GM21619 (cell line): ENCODE results near the gene ISG20L2.

ENCODE experiments used
- ATAC-seq: cut with Tn5 transposase; IDR thresholded peaks from one replicate; pipeline ENCODE4 v1.9.1; 2021; ENCODE audit not compliant: unreplicated experiment

ISG20L2 gene

DNA sequence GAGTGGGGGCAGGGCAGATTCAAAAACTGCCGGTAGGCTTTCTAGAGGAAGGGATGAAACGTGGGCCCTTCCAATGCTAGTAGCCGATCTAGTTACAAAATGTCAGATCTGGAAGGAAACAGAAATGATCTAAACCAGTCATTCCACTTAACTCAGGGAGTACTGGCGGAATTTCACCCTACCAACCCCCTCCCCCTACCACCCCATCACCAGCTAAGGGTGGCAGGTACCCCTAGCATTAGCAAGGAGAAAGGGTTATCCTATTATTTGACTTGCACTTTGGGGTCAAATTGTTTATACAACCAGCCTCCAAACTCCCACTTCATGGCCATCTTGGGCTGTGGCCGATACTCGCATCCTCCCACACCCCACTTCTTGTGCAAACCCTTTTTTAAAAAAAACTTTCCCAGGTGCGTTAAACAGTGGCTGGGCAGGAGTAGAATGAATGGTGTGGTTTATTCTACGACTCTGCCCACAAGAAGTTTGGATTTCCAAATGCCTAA lies 13.0 kb upstream of the ISG20L2 start:
- no peak for ATAC-seq

DNA sequence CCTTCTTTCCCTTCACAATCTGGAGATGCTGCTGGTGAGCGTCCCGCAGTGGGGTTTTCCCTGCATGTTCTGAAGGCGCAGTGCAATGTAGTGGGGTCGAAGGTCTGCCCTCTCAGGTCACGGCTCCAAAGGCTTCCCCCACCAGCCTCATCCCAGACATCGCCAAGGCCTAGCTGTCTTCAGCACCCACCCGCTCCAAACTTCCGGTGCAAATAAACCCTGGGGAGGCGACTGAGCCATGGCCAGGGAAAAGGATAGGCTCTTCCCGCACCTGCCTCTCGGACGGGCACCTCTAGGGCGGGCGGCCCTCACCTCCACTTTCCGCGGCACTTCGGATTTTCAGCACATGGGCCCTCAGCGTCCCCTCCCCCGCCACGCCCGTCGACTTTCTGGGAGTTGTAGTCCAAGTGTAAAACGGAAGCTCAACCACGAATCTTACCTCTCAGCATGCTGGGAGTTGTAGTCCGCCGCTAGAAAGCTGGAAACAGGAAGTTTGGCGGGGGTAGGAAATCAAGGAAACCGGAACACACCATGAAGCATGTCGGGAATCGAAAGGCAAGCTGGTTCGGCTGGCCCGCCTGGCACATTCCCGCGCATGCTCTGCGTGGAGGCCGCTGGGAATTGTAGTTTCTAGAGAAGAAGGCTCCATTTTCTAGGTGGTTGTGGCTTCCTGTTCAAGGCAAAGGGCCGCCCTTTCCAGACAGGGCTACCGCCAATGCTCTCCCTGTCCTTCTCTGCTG lies 12.3 kb upstream of the ISG20L2 start, which contains the start of gene MRPL24:
TSS of gene MRPL24 (minus strand) at position 348 of the 740 bp plus-strand sequence. CDS start 2,384 bp downstream, outside the sequence.
- ATAC-seq: peak; percentile 74

DNA sequence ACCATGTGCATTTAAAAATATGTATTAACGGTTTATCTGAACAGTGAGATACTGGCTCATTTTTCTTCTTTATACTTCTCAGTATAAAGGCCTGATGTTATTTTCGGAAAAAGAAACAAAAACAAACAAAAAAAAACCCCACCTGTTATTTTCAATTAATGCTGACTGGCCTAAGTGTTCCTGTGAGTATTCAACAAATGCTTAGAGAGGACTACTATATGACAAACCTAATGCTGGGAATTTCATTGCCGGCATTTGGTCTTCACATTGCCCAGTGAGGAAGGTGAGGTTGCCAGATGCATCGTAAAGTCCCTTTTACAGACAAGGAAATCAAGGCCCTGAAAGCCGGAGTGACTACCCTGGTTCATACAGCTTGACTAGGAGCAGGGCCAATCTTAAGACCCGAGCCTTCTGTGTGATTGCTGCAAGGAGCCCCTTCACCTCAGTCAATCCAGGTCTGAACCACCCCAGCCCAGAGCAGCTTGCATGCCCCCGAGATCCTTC lies 11.7 kb upstream of the ISG20L2 start:
- ATAC-seq: no peak

DNA sequence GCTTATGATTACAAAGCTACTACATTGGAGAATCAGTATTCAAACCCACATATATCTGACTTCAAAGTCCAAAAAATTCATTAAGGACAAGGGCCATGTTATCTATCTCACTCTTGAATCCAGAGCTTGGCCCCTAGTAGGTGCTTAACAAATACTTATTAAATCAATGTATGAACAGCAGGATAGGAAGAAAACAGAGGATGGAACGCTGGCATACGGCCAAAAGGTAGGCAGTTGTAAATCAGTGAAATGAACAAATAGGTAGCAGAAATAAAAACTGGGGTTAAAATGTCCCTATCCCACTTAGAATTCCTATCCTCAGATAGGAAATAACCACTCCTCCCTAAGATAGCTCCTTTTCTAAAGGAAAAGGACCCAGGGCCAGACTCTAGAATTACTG lies 10.3 kb upstream of the ISG20L2 start:
- no peak for ATAC-seq

DNA sequence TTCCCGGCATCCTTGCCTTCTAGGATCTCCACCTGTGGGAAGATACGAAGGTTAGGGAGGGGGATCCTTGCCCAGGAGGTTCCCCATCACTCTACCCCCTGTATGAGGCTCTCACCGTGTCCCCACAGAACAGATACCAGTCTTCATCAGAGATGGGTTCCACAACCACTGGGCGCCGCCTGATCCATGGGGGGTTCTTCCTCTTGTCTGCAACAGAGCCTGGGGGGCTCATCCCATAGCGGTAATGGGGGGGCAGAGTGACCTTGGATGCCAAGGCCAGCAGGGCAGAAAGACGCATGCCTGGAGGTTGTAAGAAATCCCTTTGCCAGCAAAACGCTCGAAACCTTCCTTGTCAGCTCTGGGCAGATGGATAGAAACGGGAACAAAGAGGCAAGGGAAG lies 9.8 kb upstream of the ISG20L2 start:
- ATAC-seq: no peak

DNA sequence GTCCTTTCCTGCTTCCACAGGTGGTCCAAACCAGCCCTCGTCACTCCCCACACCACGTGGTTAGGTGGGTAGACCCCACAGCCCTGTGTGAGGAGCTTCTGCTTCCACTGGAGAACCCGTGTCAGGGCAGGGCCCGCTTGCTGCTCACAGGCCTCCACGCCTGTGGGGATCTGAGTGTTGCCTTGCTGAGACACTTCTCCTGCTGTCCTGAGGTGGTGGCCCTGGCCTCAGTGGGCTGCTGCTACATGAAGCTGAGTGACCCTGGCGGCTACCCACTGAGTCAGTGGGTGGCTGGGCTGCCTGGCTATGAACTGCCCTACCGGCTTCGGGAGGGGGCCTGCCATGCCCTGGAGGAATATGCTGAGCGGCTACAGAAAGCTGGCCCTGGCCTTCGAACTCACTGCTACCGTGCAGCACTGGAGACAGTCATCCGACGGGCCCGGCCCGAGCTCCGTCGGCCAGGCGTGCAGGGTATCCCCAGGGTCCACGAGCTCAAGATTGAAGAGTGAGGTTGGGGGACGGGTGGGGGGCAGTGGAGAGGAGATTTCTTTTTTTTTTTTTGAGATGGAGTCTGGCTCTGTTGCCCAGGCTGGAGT lies 5.5 kb upstream of the ISG20L2 start:
- no peak for ATAC-seq

DNA sequence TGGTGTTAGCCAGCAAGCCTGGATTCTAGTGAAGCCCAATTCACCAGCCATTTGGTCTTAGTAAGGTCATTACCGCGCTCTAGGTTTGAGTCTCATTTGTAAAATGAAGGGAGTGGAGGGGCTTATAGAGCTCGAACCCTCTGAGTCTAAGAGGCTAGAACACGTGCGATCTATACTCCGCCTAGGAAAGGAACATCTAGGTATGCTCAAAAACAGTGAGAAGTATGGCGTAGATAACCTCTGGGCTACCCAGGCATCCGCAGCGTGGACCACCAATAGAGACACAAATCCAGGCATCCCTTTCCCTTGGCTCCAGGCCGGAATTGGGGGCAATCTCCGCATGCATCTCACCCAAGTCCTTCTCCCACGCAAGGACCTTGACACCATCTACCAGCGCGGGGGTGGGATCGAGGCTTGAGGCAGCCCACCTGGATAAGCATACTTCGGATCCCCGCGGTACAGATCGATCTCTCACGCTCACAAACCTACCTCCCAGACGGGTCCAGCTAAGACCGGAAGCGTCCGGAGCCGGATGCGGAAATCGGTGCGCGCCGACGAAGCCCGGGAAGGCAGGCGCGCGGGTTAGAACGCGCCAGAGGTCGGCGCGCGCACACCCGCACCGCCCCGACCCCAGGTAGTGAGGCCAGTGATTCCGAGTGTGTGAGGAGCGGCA lies 504 bp downstream of the ISG20L2 start, which contains the start of gene METTL25B:
TSS of gene METTL25B (plus strand) at position 544 of the 673 bp plus-strand sequence. CDS start 636 bp downstream, outside the sequence.
- ATAC-seq: peak; percentile 50

DNA sequence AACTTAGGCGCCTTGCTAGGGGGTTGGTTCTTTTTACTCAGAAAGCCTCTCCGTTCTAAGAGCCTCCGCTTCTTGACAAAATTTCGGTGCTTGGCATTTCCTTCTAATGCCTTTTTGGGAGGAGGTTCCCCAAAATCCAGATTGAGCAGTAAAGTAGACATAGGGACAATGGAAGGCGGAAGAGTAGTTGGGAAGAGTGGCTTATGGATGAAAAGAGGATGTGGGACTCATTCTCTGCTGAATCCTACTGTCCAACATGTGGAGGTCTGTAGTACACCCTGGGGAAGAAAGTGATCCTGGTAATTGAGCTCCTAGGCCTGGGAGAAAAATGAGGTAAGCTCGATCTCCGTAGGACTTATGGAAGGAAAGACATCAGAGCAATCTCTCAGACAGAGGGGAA lies 1.1 kb downstream of the ISG20L2 start:
- ATAC-seq: no peak

DNA sequence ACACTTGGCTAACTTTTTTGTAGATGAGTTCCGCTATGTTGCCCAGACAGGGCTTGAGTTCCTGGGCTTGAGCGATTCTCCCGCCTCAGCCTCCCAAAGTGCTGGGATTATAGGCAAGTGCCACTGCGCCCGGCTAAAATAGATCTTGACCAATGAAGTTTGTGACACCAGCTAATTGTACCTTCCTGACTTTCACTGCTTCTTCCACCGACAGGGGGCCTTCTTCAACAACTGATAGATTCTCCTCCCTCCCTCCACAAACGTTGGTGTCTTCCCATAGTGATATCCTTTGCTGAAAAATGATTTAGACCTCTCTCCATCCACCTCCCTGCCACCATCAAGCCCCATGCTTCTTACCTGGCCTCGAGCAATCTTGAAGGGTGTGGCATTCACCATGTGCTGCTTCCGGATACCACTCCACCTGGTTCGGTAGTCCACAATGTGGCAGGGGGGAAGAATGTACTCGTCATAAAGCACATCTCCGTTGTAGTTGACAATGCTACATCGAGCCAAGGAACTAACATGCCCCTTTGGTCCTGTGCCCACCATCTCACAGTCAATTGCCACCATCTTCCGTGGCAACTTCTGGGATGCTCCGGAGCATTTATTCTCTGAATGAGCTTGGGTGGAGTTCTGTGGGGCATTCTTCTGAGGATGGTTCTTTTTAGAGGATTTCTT lies 1.9 kb downstream of the ISG20L2 start:
- ATAC-seq: no peak

DNA sequence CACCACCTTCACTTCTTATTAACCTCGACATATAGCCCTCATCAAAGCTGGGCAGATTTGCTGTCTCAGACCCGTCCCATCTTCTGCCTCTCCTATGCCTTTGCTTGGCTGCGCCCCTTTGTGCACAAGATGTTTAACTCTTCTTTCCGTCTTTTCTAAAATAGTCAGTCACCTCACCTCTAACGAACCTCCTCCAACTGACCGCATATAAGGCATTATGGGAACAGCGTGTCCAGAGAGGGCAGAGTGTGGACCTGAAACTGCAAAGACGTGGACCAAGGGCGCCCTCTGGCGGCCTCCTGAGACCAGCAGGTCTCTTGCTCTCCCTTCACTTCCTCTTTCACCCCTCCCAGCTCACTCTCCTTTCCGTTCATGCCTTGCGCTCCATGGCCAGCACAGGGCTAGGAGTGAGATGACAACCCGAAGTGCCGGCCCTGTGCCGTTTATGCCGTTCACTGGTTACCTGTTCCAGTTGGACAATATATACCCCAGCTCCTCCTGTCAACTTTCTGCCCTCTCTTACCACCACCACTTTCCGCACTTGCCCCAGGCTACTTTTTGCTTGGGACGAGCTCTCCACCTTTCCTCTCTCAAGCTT lies 2.8 kb downstream of the ISG20L2 start:
- peak; percentile 34 for ATAC-seq

DNA sequence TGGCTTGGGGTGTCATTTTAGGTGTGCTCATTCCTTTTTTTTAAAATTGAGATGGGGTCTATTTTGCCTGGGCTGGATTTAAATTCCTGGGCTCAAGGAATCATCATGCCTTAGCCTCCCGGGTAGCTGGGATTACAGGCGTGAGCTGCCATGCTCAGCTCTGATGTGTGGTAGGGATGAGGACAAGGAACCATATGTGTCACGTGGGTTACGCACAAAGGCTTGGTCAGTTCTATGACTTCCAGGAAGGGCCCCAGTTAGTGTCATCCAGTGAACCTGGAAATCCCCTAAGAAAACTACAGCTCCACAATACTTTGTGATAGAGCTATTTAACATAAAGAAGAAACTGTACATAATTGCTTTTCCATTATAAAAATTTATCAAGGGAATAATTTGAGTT lies 7.0 kb downstream of the ISG20L2 start:
- ATAC-seq: no peak

DNA sequence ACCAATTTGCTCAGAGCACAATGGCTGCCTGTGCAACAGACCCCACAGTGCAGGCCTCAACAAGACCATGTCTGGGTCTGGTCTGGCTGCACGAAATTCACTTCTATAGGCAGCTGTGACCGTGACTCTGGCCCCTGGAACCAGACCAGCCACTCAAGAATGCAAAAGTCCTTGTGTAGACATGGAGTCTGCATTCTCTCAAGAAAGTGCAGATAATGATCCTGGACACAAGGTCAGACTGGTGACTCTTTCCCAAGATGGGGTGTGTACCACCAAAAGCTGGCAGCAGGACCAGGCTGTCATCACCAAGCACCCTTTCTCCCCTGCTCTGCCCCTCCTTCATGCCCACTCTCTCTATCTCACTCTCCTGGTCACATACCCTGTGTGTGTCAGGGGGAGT lies 7.4 kb downstream of the ISG20L2 start:
- ATAC-seq: no peak

DNA sequence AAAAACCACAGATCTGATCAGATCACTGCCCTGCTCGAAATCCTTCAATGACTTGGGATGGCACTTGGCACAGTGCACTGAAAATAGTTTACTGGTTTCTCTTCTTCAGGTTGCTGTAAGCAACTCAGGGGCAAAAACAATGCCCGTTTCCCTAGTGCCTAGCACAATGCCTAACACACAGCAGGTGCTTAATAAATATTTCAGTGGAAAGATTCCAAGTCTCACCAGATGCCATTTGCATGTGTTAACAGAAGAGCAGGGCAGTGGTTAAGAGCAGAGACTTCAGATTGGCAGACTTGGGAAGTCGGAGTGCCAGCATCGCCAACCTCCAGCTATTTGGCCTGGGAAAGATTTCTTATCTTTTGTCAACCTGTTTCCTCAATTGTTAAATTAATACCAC lies 11.2 kb downstream of the ISG20L2 start:
- ATAC-seq: no peak

DNA sequence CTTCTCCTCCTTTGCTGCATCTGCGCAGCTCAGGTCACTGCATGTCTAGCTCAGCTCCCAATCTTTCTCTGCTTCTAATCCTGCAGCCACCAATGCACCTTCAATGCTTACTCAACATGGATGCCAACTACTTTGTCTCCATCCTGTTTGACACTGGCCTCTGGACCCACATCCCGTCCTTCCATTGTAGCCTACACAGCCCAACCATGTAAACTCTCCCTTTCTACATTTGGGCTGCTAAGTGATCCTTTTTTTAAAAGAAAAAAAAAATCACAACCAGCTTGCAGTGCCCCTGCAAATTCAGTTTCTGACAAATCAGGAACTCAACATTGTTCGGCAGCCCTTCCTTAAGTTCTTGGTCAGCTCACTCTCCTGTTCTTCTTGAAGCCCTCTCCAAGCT lies 13.7 kb downstream of the ISG20L2 start:
- no peak for ATAC-seq

DNA sequence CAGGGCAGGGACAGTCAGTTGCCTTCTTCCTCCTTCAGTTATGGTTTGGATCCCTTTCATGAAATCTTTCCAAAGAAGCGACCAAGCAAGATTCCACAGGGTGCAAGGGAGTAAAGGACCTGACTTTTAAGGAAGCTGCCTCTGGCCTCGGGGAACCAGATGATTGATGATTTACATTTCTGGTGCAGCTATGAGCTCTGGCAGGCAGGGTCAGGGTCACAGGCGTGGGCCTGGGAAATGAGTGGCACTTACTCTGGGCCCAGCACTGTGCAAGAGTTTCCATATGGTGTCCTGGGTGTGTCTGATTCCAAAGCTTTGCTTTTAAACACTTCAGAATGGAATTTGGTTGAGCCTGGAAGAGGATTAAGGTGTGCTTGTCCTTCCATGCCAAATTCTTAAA lies 15.9 kb downstream of the ISG20L2 start:
- ATAC-seq: no peak

DNA sequence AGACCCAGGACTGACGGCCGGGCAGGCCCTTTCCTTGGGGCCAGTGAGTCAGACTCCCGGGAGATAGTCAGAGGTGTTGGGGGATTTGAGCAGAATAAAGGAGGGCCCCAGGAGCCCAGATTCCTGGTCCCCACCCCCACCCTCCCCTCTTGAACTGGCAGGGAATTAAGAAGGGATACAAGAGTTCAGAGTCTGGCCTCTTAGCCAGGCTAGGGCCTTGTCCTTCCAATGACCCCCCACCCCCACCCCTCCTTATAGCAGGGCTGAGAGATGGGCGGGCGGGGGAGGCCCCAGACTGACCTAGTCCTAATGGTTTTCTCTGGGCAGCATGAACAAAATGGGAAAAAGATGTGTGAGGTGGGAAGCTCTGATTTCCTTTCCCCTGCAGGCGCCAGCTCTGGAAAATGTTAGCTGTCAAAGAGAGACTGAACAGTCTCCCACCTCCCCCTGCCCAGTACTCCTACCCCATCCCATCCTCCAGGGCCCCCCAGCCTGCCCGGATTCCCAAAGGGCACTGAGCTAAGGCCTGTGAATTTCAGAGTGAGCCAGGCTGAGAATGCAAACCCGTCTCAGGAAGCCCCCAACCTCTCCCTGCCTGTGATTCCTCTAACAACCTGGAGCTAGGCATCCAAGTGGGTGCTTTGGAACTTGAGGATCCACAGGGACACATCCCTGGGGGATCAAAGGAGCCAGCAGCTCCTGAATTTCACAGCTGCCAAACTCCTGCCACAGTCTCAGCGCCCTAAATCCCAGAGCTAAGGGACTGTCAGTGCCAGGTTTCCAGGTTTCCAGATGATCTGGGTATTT lies 17.4 kb downstream of the ISG20L2 start:
- no peak for ATAC-seq

DNA sequence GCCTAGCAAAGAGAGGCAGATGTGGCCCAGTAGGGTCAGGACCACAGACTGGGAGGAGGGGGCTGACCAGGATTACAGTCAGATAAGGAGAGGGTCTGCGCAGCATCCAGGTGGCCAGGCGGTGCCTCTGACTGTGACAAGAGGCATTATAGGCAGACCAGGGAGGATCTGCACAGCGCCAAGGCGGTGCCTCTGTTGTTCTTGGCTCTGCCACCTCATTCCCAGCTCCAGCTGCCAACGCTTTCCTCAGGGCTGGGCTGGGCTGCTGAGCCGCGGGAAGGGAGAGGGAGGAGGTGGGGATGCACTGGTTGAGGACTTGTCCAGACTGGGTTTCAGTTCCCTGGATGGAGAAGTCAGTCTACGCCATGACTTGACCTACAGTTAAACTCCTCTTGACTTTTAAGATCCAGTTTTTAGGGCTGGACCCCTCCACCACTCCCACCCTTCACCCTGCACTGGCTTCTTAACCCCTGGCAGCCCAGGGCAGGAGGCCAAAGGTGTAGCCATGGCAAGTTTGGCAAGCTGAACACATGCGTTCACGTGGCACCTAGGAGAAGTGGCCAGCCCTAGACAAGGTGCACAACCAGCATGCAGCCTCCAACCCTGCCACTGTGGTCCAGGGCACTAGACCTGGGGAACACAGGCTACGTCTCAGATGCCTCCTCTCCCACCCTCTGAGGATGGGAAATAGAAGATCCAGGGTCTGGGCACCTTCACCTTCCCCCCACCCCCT lies 18.6 kb downstream of the ISG20L2 start:
- ATAC-seq: no peak

DNA sequence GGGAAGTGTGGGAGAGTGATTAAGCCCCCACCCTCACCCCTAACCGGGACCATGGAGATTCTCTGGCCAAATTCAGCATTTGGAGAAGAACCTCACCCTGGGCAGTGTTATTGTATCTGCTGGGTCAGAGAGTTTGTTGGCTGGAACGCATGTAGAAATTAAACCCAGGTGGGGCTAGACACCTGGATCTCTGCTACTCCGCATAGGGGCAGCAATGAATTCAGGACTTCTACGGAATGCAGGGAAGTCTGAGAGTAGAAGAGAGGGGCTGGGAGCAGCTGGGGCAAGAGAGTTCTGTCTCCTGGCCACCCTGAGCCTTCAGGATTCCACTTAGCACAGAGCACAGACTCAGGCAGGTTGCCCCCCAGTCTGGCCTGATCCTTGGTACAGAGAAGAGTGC lies 19.5 kb downstream of the ISG20L2 start:
- no peak for ATAC-seq

DNA sequence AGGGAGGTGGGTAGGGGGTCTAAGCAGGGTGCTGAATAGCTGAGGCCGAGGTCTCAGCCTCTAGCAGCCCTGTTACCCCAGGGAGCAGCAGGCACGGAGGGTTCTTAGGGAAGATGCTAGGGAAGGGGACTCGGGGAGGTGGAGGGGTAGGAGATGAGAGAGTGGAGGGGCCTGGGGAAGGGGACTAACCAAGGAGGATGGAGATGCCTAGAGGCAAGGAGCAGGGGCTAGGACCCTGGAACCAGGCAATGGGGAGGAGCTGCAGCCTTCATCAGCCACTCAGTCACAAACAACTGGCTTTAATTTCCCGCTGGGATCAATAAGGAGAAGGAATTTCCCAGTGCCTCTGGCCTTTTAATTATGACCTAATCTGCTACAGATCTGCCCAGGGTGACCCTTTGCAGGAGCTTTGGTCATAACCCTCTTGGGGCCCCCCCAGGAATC lies 20.3 kb downstream of the ISG20L2 start:
- no peak for ATAC-seq
